ENCODE results near the gene TBC1D3D.
"Not testable (repeated sequence)": the region's sequence is repeated elsewhere in the genome, so short reads cannot be mapped to it uniquely, and the experiment has no call there.

TBC1D3D gene

GRCh38 chr17:38003676-38004075, at the start of gene TBC1D3D:
TSS of gene TBC1D3D (plus strand) at chr17:38003976. CDS start at chr17:38005561, 1,585 bp downstream.
- H3K27ac Mint-ChIP-seq; DNase-seq (ENCODE audit: low spot score); H3K9me3 Mint-ChIP-seq; H3K27me3 Mint-ChIP-seq (ENCODE audit: low read depth); H3K4me1 Mint-ChIP-seq (ENCODE audit: low read depth); H3K4me3 Mint-ChIP-seq; H3K36me3 Mint-ChIP-seq (ENCODE audit: low read depth): not testable (repeated sequence)

GRCh38 chr17:37988960-37989359, 14.8 kb upstream of the TBC1D3D start, which contains the start of gene TBC1D3L:
TSS of gene TBC1D3L (minus strand) at chr17:37989060. CDS start at chr17:37987520, 1,540 bp downstream.
- not testable (repeated sequence) for H3K27me3 Mint-ChIP-seq (ENCODE audit: low read depth); H3K9me3 Mint-ChIP-seq; H3K4me3 Mint-ChIP-seq; DNase-seq (ENCODE audit: low spot score); H3K27ac Mint-ChIP-seq; H3K36me3 Mint-ChIP-seq (ENCODE audit: low read depth); H3K4me1 Mint-ChIP-seq (ENCODE audit: low read depth)
